Inferior parietal cortex (tissue), 1 donor: ENCODE data around the gene HS3ST5.
"Not testable (repeated sequence)": the region's sequence is repeated elsewhere in the genome, so short reads cannot be mapped to it uniquely, and the experiment has no call there.

Experiments
- DNase-seq: peaks from one replicate; pipeline ENCODE4 v3.0.0-alpha.2; 2016; ENCODE audit errors: extremely low spot score

Gene HS3ST5

GRCh38 chr6:114044566-114044965, 298.3 kb downstream of the HS3ST5 start:
- not testable (repeated sequence) for DNase-seq

DNA sequence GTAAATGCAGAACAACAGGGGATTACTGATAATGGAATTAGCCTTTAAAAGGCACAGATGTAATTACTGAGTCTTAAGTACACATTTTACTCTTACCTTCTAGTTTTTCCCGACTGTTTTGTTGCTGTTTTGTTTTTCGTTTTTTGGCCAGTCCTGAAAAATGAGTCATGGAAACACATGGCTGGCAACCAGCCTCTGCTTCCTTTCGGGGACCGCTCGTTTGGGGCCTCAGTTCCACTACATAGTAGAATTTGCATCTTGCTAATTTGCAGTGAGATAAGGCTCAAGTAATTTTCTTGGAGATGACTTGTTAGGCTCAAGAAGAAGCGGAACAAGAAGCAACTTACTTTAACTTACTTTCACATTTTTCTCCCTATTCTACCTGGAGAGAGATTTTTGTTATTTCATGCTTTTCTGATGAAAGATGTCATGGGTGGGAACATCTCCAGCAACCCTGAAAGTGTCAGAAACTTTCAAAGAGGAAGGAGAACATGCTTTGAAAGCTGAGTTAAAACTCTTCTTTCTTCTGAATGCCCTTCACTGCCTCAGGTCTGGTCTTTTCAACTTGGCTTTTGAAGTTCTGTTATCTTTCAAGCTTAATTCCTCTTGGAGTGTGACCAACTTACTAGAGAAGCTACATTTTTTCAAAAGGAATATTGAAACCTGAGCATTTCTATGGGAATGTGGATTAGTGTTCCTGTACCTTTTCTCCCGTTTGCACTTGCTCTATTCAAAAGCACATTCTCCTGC, 300.4 kb downstream of the HS3ST5 start:
- DNase-seq: no peak

GRCh38 chr6:114040871-114041270, 302.0 kb downstream of the HS3ST5 start:
- no peak for DNase-seq

DNA sequence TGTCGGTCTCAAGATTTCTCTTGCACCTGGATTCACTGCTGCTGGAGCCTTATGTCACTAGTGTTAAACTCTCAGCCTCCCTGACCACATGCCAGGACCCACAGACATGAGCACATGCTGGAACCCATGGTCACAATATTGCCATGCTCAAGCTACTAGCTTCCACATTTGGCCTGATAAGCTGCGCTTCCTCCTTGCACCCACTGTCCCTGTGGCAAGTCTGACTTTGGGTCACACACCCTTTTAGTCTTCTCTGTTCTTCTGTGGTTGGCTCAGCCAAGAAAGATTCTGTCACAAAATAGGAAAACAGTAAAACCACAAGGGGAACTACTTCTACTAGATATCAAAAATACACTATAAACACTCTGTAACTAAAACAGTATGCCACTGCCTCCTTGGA, 303.0 kb downstream of the HS3ST5 start:
- DNase-seq: no peak

- DNase-seq: no peak
Observed at GRCh38 chr6:114033606-114034005, 309.2 kb downstream of the HS3ST5 start.

DNA sequence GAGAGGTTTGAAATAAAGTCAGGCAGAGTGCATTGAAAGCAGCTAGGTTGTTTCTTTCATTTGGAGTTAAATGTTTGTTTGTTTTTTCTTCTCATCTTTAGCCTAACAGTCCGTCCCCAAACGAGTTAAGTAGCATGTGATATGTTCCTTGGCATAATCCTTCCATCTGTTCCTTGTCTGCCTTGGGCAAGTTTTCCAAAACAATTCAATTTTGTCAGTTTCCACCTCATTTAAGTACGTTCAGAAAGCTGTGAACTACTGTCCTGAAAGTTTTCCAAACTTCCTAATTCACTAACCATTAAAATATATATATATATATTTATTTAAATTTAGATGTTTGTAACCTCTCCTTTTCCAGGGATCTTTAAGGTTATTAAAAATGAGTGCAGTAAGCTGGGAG, 310.1 kb downstream of the HS3ST5 start:
- DNase-seq: no peak

DNA sequence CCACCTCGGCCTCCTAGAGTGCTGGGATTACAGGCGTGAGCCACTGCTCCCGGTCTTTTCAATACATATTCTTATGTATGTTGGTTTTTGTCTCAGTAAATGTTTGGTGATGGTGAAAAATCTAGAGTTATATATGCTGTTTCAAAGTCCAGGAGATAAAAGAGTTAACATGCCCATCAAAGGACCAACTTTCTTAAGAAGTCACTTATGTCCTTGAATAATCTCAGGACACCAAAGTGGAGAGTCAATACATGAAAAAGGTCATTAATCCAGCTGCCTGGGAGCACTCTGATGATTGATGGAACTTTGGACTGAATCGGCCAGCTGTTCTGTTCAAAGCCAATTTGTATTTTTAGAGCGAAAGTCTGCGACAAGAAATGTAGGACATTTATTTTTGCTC, 312.1 kb downstream of the HS3ST5 start:
- DNase-seq: no peak

DNA sequence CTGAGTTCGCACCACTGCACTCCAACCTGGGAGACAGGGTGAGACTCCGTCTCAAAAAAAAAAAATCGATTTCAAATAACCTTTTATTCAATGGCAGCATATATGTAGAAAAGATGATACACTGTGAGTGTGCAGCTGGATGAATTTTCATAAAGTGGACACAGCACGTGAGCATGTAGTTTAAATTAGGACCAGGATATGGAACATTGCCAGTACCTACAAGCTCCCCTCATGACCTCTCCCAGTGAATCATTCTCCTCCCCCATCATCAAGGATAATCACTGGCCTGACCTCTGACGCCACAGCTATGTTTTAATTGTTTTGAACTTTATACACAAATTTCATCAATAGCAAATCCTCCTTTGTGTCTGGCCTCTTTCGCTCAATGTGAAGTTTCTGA, 318.1 kb downstream of the HS3ST5 start:
- no peak for DNase-seq

DNA sequence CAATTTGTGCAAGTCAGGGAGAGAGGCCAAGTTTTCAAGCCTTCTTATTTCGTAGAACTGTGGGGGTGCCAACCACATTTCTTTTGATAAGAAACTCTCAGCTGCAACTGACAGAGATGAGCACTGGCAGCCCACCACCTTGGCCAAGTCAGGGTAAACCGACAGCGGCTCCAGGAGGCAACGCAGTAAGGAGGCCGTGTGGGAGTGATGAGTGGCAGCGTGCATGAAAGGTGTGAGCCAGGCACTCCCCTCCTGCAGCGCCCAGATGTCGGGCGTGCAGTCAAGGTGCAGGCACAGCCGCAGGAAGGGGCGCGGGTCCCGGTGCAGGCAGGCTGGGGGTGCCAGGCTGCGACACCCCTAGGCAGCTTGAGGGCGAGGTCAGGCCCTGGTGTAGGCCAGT, 322.6 kb downstream of the HS3ST5 start:
- no peak for DNase-seq

DNA sequence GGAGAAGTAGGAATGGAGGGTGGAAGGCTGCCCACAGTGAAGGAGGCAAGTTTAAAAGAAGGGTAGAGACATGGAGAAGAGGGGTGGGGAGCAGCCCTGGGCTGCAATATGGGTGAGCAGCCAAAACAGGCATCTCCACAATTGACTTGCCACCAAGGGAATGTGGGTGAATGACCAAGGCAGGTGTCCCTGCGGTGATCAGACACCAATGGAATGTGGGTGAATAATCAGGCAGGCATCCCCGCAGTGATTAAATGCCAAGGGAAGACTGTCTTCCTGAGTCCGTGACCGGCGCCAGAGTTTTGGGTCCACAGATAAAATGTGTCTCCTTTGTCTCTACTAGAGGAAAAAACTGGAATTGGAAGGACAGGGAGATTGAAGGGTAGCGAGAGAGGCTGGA, 325.7 kb downstream of the HS3ST5 start:
- not testable (repeated sequence) for DNase-seq

GRCh38 chr6:114014106-114014505, 328.7 kb downstream of the HS3ST5 start:
- not testable (repeated sequence) for DNase-seq

GRCh38 chr6:114011486-114011885, 331.3 kb downstream of the HS3ST5 start:
- DNase-seq: not testable (repeated sequence)

GRCh38 chr6:114010540-114010939, 332.3 kb downstream of the HS3ST5 start:
- no peak for DNase-seq

DNA sequence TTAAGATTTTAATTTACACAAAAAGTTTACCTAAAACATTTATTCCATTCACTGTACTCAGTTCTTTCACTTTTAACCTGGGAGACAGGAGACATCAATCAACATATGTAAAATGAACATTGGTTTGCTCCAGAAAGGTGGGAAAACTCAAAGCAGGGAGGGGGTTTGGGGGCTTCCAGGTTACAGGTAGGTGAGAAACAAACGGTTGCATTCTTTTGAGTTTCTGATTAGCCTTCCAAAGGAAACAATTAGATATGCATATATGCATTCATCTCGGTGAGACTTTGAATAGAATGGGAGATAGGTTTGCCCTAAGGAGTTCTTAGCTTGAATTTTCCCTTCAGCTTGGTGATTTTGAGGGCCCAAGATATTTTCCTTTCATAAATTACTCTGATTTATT, 333.6 kb downstream of the HS3ST5 start:
- DNase-seq: no peak

GRCh38 chr6:114008331-114008730, 334.5 kb downstream of the HS3ST5 start:
- no peak for DNase-seq

DNA sequence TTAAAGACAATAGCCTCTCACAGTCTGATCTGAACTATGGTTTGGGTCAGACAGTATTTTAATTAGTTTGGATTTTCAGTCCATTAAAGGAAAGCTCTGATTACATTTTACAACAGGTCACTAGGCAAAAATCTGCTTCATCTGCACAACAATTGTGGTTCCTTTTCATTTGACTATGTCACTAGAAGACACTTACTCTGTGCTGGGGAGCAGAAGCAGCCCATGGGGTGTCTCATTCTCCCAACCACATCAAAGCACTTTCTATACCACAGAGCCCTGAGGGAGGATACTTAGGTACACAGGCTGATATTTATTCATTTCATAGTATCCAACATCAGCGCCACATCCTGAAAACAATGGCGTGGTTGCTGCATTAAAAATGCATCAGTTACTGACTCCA, 335.3 kb downstream of the HS3ST5 start:
- no peak for DNase-seq
